Smooth muscle cell (in vitro differentiated cells): Measurements from ENCODE around the gene TH. TPM values are rescaled to one million over a fixed set of nuclear protein-coding genes. Genes with fewer than 3 reads are reported as not detected.

Experiments
- DNase-seq: peaks from one replicate; lab custom pipeline; 2025; ENCODE audit not compliant: unreplicated experiment; lab: John Stamatoyannopoulos, UW
- H2AFZ ChIP-seq: fragments of 200-600 bp; sonication (generic); 2 replicates; pipeline ENCODE4 v1.6.0; 2016; ENCODE audit warnings: antibody characterized with exemption, low read depth, mild to moderate bottlenecking
- H3F3A ChIP-seq: fragments of 200-600 bp; sonication (generic); 2 replicates; pipeline ENCODE4 v1.6.0; 2017; ENCODE audit warnings: antibody characterized with exemption, low read depth
- H3K27ac ChIP-seq: fragments of 200-600 bp; sonication (generic); 2 replicates; pipeline ENCODE4 v1.5.1; 2016; ENCODE audit warnings: low read depth, mild to moderate bottlenecking
- H3K27me3 ChIP-seq: fragments of 200-600 bp; sonication (generic); 2 replicates; pipeline ENCODE4 v1.6.1; 2016; ENCODE audit warnings: low read depth, mild to moderate bottlenecking
- H3K36me3 ChIP-seq: fragments of 200-600 bp; sonication (generic); 2 replicates; pipeline ENCODE4 v1.5.1; 2016; ENCODE audit warnings: low read depth
- H3K4me1 ChIP-seq: fragments of 200-600 bp; sonication (generic); 2 replicates; pipeline ENCODE4 v1.5.1; 2016; ENCODE audit warnings: low read depth
- H3K4me2 ChIP-seq: fragments of 200-600 bp; sonication (generic); 2 replicates; pipeline ENCODE4 v1.6.0; 2016; ENCODE audit warnings: mild to moderate bottlenecking
- H3K4me3 ChIP-seq: fragments of 200-600 bp; sonication (generic); 2 replicates; pipeline ENCODE4 v1.5.1; 2016; ENCODE audit warnings: mild to moderate bottlenecking
- H3K79me2 ChIP-seq: fragments of 200-600 bp; sonication (generic); 2 replicates; pipeline ENCODE4 v1.6.0; 2016; ENCODE audit warnings: low read depth, mild to moderate bottlenecking
- H3K9ac ChIP-seq: fragments of 200-600 bp; sonication (generic); 2 replicates; pipeline ENCODE4 v1.6.0; 2016; ENCODE audit warnings: low read depth
- H3K9me3 ChIP-seq: fragments of 200-600 bp; sonication (generic); replicated peaks from 2 replicates; pipeline ENCODE4 v1.5.1; 2016; ENCODE audit warnings: low read depth
- H4K20me1 ChIP-seq: fragments of 200-600 bp; sonication (generic); 2 replicates; pipeline ENCODE4 v1.6.0; 2016; ENCODE audit warnings: low read depth
- WGBS: methylation state at CpG from one replicate; pipeline ENCODE4 v1.1.7; 2016; ENCODE audit warnings: low lambda C conversion rate; 5-methylcytosine and 5-hydroxymethylcytosine counted together
- polyA plus RNA-seq: library from polyadenylated mRNA; unstranded; fragments of >200 nt; fragmentation: Nextera tagmentation; extraction: Ambion mirVana; gene quantifications from 2 replicates; pipeline ENCODE4 v1.2.1, GENCODE V29; 2016
- total RNA-seq: library from RNA; depleted of rRNA; stranded (reverse); fragments of >200 nt; gene quantifications from 2 replicates; pipeline ENCODE4 v1.2.3, GENCODE V29; 2014
- TF ChIP-seq, protein P1 (sequence below): fragments of 200-600 bp; sonication (generic); IDR thresholded peaks from 2 replicates; pipeline ENCODE4 v1.5.1; 2017; ENCODE audit warnings: borderline replicate concordance, mild to moderate bottlenecking, antibody characterized with exemption; ENCODE audit not compliant: insufficient read depth, poor library complexity, severe bottlenecking

TH gene
- total and polyA plus RNA-seq, 2 experiments from 2014 or later, result not detected

DNA sequence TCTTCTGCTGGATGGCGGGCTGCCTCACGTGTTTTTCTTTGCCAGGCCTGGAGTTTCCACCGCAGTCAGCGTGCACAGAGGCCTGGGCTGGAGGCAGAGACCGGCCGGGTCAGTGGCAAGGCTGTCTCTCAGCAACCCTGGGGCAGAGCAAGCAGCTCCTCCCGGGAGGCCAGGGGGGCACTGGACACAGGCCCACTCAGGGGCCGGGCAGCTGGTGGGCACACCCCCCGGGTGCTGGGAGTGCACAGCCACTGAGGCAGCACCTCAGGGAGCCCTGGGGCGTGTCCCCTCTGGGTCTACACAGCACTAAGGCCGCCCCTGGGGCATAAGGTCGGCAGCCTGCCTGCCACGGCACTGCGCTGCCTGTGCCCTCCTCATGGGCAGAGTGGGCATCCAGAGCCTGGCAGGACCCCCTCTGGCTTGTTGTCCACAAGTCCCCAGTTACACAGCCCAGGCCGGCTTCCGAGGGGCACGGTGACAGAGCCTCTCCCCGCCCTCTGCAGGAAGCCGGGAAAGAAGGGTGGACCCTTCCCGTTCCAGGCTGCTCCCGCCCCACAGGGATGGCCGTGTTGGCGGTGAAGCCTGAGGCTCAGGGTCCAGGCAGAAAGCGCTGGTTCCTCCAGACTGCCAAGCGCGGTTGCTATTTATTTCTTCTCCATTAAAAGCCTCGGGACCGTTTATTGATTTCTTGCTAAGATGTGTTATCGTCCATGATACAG lies 18.5 kb upstream of the TH start:
- Histone ChIP-seq H3K9ac (no peak overlapping the region), H2AFZ (no peak overlapping the region)

DNA sequence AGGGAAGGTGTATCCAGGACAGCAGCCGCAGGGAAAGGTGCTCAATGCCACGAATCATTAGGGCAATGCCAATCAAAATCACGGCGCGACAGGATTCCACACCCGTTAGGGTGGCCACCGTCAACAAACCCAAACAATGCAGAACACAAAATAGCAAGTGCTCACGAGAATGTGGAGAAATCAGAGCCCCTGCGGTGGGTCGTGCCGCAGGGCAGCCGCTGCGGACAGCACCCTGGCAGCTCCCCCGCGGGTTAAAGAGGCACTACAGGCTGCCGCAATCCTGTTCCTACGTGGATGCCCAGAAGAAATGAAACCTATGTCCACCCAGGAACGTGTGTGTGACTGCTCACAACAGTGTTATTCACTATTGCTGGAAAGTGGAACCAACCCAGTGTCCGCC lies 17.1 kb upstream of the TH start:
- no peak overlapping the region for H3K9ac ChIP-seq
- 93% methylated on average over 19 of the region's 19 CpGs for WGBS

More for the DNA sequence above, 18.5 kb upstream of the TH start:
- H3K27ac ChIP-seq, result no peak overlapping the region
- no peaks in the 10 kb centered on the region for H3F3A ChIP-seq
- peaks cover 21% of the 10 kb centered on the region for H3K4me1 ChIP-seq
- WGBS, result 83% methylated on average over 29 of the region's 29 CpGs
- no peak overlapping the region for H3K4me3 ChIP-seq
- H4K20me1 ChIP-seq, result no peaks in the 10 kb centered on the region
- peaks cover 7% of the 10 kb centered on the region for H3K27me3 ChIP-seq
- no peaks in the 10 kb centered on the region for H3K9me3 ChIP-seq
- no peaks in the 10 kb centered on the region for H3K79me2 ChIP-seq
- no peak for DNase-seq
- H3K36me3 ChIP-seq, result no peaks in the 10 kb centered on the region
- TF ChIP-seq, protein P1, sequence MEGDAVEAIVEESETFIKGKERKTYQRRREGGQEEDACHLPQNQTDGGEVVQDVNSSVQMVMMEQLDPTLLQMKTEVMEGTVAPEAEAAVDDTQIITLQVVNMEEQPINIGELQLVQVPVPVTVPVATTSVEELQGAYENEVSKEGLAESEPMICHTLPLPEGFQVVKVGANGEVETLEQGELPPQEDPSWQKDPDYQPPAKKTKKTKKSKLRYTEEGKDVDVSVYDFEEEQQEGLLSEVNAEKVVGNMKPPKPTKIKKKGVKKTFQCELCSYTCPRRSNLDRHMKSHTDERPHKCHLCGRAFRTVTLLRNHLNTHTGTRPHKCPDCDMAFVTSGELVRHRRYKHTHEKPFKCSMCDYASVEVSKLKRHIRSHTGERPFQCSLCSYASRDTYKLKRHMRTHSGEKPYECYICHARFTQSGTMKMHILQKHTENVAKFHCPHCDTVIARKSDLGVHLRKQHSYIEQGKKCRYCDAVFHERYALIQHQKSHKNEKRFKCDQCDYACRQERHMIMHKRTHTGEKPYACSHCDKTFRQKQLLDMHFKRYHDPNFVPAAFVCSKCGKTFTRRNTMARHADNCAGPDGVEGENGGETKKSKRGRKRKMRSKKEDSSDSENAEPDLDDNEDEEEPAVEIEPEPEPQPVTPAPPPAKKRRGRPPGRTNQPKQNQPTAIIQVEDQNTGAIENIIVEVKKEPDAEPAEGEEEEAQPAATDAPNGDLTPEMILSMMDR, result no peak
- no peak overlapping the region for H3K4me2 ChIP-seq

DNA sequence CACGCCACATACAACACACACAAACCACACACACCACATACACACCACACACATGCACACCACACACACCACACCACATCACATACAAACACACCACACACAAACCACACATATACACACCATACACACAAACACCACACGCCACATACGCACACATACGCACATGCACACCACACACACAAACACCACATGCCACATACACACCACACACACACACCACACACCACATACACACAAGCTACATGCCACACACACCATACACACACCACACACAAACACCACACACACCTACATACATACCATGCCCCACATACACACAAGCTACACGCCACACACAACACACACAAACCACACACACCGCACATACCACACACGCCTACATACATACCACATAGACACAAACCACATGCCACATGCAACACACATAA lies 15.7 kb upstream of the TH start:
- H3K9me3 ChIP-seq, result no peaks in the 10 kb centered on the region
- H3K27me3 ChIP-seq, result peaks cover 7% of the 10 kb centered on the region
- H4K20me1 ChIP-seq, result no peaks in the 10 kb centered on the region
- H3K4me2 ChIP-seq, result no peak overlapping the region
- no peak overlapping the region for H3K9ac ChIP-seq
- no peaks in the 10 kb centered on the region for H3F3A ChIP-seq
- H3K79me2 ChIP-seq, result no peaks in the 10 kb centered on the region
- DNase-seq, result no peak
- 91% methylated on average over 6 of the region's 7 CpGs for WGBS
- H3K36me3 ChIP-seq, result no peaks in the 10 kb centered on the region
- H3K4me3 ChIP-seq, result no peak overlapping the region
- TF ChIP-seq, protein P1, result no peak
- no peak overlapping the region for H2AFZ ChIP-seq
- no peak overlapping the region for H3K27ac ChIP-seq
- H3K4me1 ChIP-seq, result peaks cover 21% of the 10 kb centered on the region

More for the DNA sequence above, 17.1 kb upstream of the TH start:
- Histone ChIP-seq H3K4me2 (no peak overlapping the region), H3K79me2 (no peaks in the 10 kb centered on the region), H3K4me3 (no peak overlapping the region), H2AFZ (no peak overlapping the region), H4K20me1 (no peaks in the 10 kb centered on the region), H3K4me1 (peaks cover 21% of the 10 kb centered on the region), H3F3A (no peaks in the 10 kb centered on the region), H3K27me3 (peaks cover 7% of the 10 kb centered on the region), H3K27ac (no peak overlapping the region), H3K9me3 (no peaks in the 10 kb centered on the region), H3K36me3 (no peaks in the 10 kb centered on the region)
- TF ChIP-seq, protein P1, result no peak
- DNase-seq, result no peak
